GM23338 (cell line): Measurements from ENCODE around the gene IL10.

ENCODE experiments used
- CREB1 ChIP-seq: fragments of 250-450 bp; sonication (Bioruptor Pico); IDR thresholded peaks from 2 replicates; pipeline ENCODE4 v1.5.0; 2020; ENCODE audit warnings: low read depth, mild to moderate bottlenecking, moderate library complexity
- ETS1 ChIP-seq: IDR thresholded peaks from 2 replicates; pipeline ENCODE4 v1.6.1; 2016; ENCODE audit warnings: antibody characterized with exemption
- EZH2 ChIP-seq: fragments of 200-600 bp; sonication (generic); IDR thresholded peaks from one replicate; pipeline ENCODE4 v1.8.0; 2017; ENCODE audit warnings: antibody characterized with exemption, mild to moderate bottlenecking, low read depth; ENCODE audit not compliant: unreplicated experiment
- EZH2phosphoT487 ChIP-seq: fragments of 200-600 bp; sonication (generic); IDR thresholded peaks from one replicate; pipeline ENCODE4 v1.8.1; 2018; ENCODE audit warnings: antibody characterized with exemption; ENCODE audit not compliant: unreplicated experiment
- JUNB ChIP-seq: IDR thresholded peaks from one replicate; pipeline ENCODE4 v1.6.1; 2016; ENCODE audit warnings: antibody characterized with exemption; ENCODE audit not compliant: unreplicated experiment
- POLR2AphosphoS5 ChIP-seq: IDR thresholded peaks from 2 replicates; pipeline ENCODE4 v1.6.1; 2016; ENCODE audit warnings: antibody characterized with exemption, low read depth
- ZNF114 ChIP-seq: fragments of 250-450 bp; sonication (Bioruptor Pico); IDR thresholded peaks from 2 replicates; pipeline ENCODE4 v1.5.0; 2020; ENCODE audit warnings: mild to moderate bottlenecking, moderate library complexity
- TF ChIP-seq, protein P1 (sequence below), 2 experiments: fragments of 200-600 bp in 1 of 2; sonication (generic) in 1 of 2; conservative IDR thresholded peaks; 2 replicates each; pipeline versions ENCODE4 v1.5.1 to v1.6.1; 2016 to 2017; ENCODE audit warnings: antibody characterized with exemption in 2 of 2, low read depth in 2 of 2, mild to moderate bottlenecking in 2 of 2, moderate library complexity in 1 of 2
- TF ChIP-seq, protein P2 (sequence below): IDR thresholded peaks from one replicate; pipeline ENCODE4 v1.6.1; 2018; ENCODE audit warnings: antibody characterized with exemption; ENCODE audit not compliant: unreplicated experiment

DNA sequence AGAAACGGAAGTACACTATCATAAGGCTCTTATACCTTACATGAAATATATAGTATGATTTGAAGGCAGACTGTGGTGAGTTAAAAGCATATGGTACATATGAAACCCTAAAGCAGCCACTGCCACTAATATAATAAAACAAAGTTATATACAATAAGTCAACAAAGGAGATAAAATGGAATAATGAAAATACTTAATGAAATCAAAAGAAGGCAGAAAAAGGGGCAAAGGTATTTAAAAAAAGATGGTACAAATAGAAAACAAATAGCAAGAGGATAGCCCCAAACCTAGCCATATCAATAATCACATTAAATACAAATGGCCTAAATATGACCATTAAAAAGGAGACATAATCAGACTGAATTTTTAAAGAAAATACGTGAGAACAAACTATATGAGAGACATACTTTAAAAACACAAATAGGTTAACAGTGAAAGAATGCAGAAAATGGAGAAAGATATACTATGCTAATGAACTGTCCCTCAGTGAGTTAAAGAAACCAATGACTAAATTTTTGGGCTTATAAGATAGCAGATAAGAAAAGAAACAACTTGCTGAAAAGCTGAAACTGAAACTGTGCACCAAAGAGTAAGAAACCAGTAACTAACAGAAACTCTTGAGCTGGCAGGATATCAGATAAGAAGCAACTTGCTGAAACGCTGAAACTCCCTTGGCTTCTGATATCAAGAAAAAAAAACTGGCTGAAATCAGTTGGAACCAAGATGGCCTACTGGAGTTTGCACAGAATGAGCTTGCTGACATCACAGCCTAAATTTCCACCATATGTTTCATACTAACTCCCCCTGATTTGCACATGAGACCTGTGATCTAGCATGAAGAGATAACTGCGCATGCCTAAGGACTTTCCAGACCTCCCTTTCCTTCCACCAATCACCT is 44.3 kb upstream of the IL10 start:
- TF ChIP-seq POLR2AphosphoS5 (no peak), EZH2 (no peak), ZNF114 (no peak), ETS1 (no peak), EZH2phosphoT487 (no peak), CREB1 (CRISPR knock-in tag) (no peak), JUNB (no peak)
- TF ChIP-seq, protein P1, sequence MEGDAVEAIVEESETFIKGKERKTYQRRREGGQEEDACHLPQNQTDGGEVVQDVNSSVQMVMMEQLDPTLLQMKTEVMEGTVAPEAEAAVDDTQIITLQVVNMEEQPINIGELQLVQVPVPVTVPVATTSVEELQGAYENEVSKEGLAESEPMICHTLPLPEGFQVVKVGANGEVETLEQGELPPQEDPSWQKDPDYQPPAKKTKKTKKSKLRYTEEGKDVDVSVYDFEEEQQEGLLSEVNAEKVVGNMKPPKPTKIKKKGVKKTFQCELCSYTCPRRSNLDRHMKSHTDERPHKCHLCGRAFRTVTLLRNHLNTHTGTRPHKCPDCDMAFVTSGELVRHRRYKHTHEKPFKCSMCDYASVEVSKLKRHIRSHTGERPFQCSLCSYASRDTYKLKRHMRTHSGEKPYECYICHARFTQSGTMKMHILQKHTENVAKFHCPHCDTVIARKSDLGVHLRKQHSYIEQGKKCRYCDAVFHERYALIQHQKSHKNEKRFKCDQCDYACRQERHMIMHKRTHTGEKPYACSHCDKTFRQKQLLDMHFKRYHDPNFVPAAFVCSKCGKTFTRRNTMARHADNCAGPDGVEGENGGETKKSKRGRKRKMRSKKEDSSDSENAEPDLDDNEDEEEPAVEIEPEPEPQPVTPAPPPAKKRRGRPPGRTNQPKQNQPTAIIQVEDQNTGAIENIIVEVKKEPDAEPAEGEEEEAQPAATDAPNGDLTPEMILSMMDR (conservative IDR thresholded peaks at IDR 0.05; ENCODE audit: low read depth in 2 of 2), result no peak
- TF ChIP-seq, protein P2, sequence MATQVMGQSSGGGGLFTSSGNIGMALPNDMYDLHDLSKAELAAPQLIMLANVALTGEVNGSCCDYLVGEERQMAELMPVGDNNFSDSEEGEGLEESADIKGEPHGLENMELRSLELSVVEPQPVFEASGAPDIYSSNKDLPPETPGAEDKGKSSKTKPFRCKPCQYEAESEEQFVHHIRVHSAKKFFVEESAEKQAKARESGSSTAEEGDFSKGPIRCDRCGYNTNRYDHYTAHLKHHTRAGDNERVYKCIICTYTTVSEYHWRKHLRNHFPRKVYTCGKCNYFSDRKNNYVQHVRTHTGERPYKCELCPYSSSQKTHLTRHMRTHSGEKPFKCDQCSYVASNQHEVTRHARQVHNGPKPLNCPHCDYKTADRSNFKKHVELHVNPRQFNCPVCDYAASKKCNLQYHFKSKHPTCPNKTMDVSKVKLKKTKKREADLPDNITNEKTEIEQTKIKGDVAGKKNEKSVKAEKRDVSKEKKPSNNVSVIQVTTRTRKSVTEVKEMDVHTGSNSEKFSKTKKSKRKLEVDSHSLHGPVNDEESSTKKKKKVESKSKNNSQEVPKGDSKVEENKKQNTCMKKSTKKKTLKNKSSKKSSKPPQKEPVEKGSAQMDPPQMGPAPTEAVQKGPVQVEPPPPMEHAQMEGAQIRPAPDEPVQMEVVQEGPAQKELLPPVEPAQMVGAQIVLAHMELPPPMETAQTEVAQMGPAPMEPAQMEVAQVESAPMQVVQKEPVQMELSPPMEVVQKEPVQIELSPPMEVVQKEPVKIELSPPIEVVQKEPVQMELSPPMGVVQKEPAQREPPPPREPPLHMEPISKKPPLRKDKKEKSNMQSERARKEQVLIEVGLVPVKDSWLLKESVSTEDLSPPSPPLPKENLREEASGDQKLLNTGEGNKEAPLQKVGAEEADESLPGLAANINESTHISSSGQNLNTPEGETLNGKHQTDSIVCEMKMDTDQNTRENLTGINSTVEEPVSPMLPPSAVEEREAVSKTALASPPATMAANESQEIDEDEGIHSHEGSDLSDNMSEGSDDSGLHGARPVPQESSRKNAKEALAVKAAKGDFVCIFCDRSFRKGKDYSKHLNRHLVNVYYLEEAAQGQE, result no peak
